Tibial artery (tissue), 4 donors: Measurements from ENCODE around the gene PIEZO2.

ENCODE experiments used
- DNase-seq, 2 donors: peaks; one replicate each; pipeline ENCODE4 v3.0.0-alpha.2; 2019
- H3K27ac ChIP-seq, 2 donors: fragments of 200-600 bp; sonication (generic) in 1 of 2; 1 replicate in 1 of 2; 2 replicates in 1 of 2; pipeline ENCODE4 v1.5.1; 2018 to 2019; ENCODE audit warnings: mild to moderate bottlenecking in 1 of 2
- H3K27me3 ChIP-seq, 2 donors: fragments of 200-600 bp; sonication (generic) in 1 of 2; one replicate each; pipeline versions ENCODE4 v1.5.1 to v1.6.0; 2016 to 2019
- H3K36me3 ChIP-seq, 3 donors: fragments of 200-600 bp; sonication (generic) in 2 of 3; one replicate each; pipeline ENCODE4 v1.5.1; 2016 to 2019; ENCODE audit warnings: mild to moderate bottlenecking in 2 of 3
- H3K4me1 ChIP-seq, 4 donors: fragments of 200-600 bp; sonication (generic) in 2 of 4; 1 replicate in 3 of 4; 2 replicates in 1 of 4; pipeline ENCODE4 v1.5.1; 2016 to 2019
- H3K4me3 ChIP-seq, 2 donors: fragments of 200-600 bp; sonication (generic) in 1 of 2; 1 replicate in 1 of 2; 2 replicates in 1 of 2; pipeline ENCODE4 v1.5.1; 2018 to 2019; ENCODE audit warnings: mild to moderate bottlenecking in 2 of 2
- H3K9me3 ChIP-seq, 3 donors: fragments of 200-600 bp; sonication (generic) in 1 of 3; one replicate each; pipeline ENCODE4 v1.5.1; 2016 to 2019
- intact Hi-C: fragments of 100-400 bp; cut with DNase I; formaldehyde crosslinking; loops from one replicate; pipeline ENCODE4 v1.15.0; 2023; ENCODE audit warnings: low total_unique reads
- TF ChIP-seq, protein P1 (sequence below), 2 experiments: fragments of 200-600 bp in 1 of 2; fragments of 450-650 bp in 1 of 2; IDR thresholded peaks; one replicate each; pipeline ENCODE4 v1.5.1; 2017 to 2019; ENCODE audit warnings: antibody characterized with exemption in 2 of 2, mild to moderate bottlenecking in 1 of 2, moderate library complexity in 1 of 2

Gene PIEZO2

DNA sequence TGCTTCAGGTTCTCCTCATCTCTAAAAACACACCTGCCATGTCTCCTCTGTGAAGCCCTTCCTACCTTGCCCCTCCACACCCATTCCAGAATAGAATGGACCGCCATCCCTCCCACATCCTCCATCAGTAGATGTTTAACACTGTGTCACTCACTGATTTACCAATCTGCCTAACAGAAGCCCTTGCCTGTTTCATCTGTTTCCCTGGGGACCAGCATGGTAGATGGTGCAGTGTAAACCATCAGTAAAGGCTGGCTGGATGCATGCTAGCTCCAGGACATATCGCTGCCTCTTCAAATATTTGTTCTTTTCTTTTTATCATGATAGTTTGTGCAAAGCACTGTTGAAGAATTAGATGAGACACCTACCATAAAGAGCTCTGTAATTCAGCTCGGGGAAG is 271.4 kb downstream of the PIEZO2 start:
- Histone ChIP-seq H3K27me3 (no peaks in the 10 kb centered on the region), H3K4me3 (no peak overlapping the region), H3K36me3 (no peaks in the 10 kb centered on the region), H3K4me1 (no peaks in the 10 kb centered on the region), H3K27ac (no peak overlapping the region), H3K9me3 (no peaks in the 10 kb centered on the region)
- TF ChIP-seq, protein P1, sequence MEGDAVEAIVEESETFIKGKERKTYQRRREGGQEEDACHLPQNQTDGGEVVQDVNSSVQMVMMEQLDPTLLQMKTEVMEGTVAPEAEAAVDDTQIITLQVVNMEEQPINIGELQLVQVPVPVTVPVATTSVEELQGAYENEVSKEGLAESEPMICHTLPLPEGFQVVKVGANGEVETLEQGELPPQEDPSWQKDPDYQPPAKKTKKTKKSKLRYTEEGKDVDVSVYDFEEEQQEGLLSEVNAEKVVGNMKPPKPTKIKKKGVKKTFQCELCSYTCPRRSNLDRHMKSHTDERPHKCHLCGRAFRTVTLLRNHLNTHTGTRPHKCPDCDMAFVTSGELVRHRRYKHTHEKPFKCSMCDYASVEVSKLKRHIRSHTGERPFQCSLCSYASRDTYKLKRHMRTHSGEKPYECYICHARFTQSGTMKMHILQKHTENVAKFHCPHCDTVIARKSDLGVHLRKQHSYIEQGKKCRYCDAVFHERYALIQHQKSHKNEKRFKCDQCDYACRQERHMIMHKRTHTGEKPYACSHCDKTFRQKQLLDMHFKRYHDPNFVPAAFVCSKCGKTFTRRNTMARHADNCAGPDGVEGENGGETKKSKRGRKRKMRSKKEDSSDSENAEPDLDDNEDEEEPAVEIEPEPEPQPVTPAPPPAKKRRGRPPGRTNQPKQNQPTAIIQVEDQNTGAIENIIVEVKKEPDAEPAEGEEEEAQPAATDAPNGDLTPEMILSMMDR (IDR thresholded peaks at IDR 0.05) = no peak
- intact Hi-C loops = no loop called here
- DNase-seq = no peak

DNA sequence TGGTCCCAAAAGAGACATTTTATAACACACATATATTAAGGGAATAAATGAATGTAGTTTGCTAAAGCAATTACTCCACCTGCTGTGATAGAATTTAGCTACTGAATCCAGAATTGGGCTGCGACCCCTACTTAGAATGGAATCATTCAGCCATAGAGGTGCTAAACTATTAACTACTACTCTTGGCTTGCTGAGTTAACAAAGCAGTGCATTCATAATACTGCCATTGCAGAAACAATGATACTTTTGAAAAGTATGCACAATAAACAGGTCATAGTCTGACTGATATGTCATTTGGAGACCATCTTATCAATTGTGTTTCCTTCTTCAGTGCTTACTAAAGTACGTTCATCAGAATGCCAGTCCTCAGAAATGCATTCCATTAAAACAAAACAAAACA is 273.6 kb downstream of the PIEZO2 start:
- H3K9me3 ChIP-seq = no peaks in the 10 kb centered on the region
- no peaks in the 10 kb centered on the region for H3K4me1 ChIP-seq
- H3K36me3 ChIP-seq = no peaks in the 10 kb centered on the region
- intact Hi-C loops = no loop called here
- no peak overlapping the region for H3K27ac ChIP-seq
- TF ChIP-seq, protein P1 (IDR thresholded peaks at IDR 0.05) = no peak
- DNase-seq = no peak
- no peak overlapping the region for H3K4me3 ChIP-seq
- H3K27me3 ChIP-seq = no peaks in the 10 kb centered on the region

DNA sequence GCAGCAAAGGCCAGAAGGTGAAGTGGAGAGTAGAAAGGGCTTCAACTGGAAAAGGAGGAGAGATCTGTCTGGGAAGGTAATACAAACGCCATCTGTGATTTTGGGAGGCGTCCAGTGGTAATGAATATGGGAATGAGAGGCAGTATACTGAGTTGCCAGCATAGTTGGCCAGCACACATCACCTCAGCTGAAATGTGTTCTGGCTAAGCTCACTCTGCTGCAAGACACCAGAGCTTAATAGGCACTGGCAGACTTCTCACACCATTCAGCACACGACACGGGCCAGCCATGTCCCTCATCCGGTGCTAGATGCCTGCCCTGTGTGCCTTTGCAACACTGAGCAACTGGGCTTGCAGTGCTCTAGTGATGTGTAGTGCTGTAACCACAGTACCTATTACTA is 277.1 kb downstream of the PIEZO2 start:
- Histone ChIP-seq H3K27me3 (no peaks in the 10 kb centered on the region), H3K4me3 (no peak overlapping the region), H3K4me1 (no peaks in the 10 kb centered on the region), H3K9me3 (no peaks in the 10 kb centered on the region), H3K36me3 (no peaks in the 10 kb centered on the region), H3K27ac (no peak overlapping the region)
- TF ChIP-seq, protein P1 (IDR thresholded peaks at IDR 0.05) = no peak
- no peak for DNase-seq
- intact Hi-C loops = no loop called here

DNA sequence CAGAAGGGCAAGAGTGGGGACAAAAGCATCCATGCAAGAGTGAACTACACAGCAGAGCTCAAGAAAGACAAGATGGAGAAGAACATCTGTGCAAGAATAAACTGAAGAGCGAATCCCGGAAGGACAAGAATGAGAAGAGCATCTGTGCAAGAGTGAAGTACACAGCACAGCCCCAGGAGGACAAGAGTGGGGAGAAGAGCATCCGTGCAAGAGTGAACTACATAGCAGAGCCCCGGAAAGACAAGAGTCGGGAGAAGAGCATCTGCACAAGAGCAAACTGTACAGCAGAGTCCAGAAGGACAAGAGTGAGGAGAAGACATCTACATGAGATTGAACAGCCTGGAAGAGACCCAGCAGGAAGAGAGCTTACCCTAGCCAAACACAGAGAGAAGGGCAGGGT is 284.6 kb downstream of the PIEZO2 start:
- TF ChIP-seq, protein P1 (IDR thresholded peaks at IDR 0.05) = no peak
- Histone ChIP-seq H3K9me3 (peaks cover 0 to 5% (median 0%) of the 10 kb centered on the region in 3 donors), H3K27me3 (no peaks in the 10 kb centered on the region), H3K36me3 (no peaks in the 10 kb centered on the region), H3K27ac (no peak overlapping the region), H3K4me3 (no peak overlapping the region), H3K4me1 (no peaks in the 10 kb centered on the region)
- no peak for DNase-seq
- intact Hi-C loops = loop anchor here (10.0 kb wide), 1 partner anchor 180 kb away; no protein-coding TSS in a partner anchor

DNA sequence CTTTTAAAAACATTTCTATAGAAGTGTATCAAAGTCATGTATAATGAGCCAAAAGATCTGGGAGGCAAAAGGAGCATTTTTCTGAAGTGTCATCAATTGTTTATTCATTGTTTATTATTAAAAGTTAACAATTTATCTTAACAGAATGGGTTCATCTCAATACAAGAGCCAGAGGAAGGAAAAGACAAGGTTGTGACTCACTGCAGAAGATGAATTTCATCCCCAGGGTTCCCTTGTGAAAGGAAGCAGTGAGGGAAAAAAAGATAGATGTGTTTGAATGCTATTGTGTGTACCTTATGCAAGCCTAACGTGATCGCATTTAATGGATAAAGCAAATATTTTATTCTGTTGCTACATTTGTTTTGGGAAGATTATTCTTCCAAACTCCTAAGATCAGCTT is 286.3 kb downstream of the PIEZO2 start:
- Histone ChIP-seq H3K36me3 (no peaks in the 10 kb centered on the region), H3K27ac (no peak overlapping the region), H3K9me3 (peaks cover 0 to 5% (median 0%) of the 10 kb centered on the region in 3 donors), H3K27me3 (no peaks in the 10 kb centered on the region), H3K4me3 (no peak overlapping the region), H3K4me1 (no peaks in the 10 kb centered on the region)
- intact Hi-C loops = loop anchor here (10.0 kb wide), 1 partner anchor 182 kb away; no protein-coding TSS in a partner anchor
- TF ChIP-seq, protein P1 (IDR thresholded peaks at IDR 0.05) = no peak
- DNase-seq = no peak

DNA sequence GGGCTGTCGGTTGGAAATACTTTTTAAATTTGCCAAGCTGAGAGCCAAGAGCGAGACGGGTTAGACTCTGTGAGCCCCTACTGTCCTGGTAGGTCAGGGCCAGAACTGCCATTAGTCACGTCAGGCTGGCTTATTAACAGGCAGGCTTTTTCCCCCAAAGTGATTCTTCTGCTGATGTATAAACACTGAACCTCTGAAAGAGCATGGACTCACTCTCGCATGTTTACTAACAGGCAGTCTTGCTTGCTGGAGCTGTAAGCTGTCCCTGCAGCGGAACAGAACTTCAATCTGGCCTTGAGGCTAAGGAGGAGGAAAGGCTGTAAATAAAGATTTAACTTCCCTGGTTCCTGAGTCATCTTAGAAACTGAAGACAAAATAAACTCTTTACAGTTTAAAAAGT is 288.4 kb downstream of the PIEZO2 start:
- Histone ChIP-seq H3K36me3 (no peaks in the 10 kb centered on the region), H3K9me3 (peaks cover 0 to 5% (median 0%) of the 10 kb centered on the region in 3 donors), H3K27me3 (no peaks in the 10 kb centered on the region), H3K27ac (no peak overlapping the region), H3K4me3 (no peak overlapping the region), H3K4me1 (no peaks in the 10 kb centered on the region)
- no peak for DNase-seq
- TF ChIP-seq, protein P1 (IDR thresholded peaks at IDR 0.05) = no peak
- intact Hi-C loops = loop anchor here (10.0 kb wide), 1 partner anchor 184 kb away; no protein-coding TSS in a partner anchor
